CD4-positive, alpha-beta T cell treated with Interleukin-15 for 1 hour (primary cell): Measurements from ENCODE around the gene ADCY9.
A peak's percentile ranks its signal among the peaks of the same experiment; 100 is the strongest.
"Not testable (repeated sequence)": the region's sequence is repeated elsewhere in the genome, so short reads cannot be mapped to it uniquely, and the experiment has no call there.

ENCODE experiments used
- DNase-seq: peaks from one replicate; pipeline ENCODE4 v3.0.0-alpha.2; 2020

Gene ADCY9

GRCh38 chr16:4064950-4065352, 51.3 kb downstream of the ADCY9 start:
- no peak for DNase-seq

GRCh38 chr16:4062212-4062802, 53.9 kb downstream of the ADCY9 start:
- no peak for DNase-seq

DNA sequence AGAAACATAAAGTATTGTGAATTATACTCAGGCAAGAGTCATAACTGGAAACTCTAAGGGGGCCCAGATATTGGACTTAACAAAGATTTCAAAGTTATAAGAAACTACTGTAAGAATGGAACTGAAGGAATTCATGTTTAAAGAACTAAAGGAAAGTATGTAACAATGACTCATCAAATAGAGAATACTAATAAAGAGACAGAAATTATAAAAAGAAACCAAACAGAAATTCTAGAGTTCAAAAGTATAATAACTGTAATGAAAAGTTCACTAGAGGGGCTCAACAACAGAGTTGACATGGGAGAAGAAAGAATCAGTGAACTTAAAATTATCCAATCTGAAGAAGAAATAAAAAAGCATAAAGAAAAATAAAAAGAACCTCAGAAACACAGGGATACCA, 55.4 kb downstream of the ADCY9 start:
- no peak for DNase-seq

DNA sequence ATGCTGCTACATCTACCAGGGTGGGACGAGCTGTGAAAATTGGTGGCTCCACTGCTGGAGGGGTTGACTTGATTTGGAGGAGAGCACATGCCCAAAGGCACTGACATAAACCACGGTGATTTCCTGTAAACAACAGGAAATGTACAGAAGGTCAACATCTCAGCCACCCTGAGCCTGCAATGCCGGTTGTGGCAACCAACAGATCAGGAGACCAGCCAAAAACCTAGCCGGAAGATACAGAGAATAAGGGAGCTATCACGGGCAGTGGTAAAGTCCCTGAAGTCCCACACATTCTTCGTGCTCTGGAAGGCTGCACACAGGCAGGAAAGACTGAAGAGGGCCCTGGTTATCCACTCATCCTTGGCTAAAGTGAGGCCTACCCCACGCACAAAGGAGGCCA, 56.2 kb downstream of the ADCY9 start:
- DNase-seq: no peak

GRCh38 chr16:4058386-4058785, 57.9 kb downstream of the ADCY9 start:
- DNase-seq: no peak

DNA sequence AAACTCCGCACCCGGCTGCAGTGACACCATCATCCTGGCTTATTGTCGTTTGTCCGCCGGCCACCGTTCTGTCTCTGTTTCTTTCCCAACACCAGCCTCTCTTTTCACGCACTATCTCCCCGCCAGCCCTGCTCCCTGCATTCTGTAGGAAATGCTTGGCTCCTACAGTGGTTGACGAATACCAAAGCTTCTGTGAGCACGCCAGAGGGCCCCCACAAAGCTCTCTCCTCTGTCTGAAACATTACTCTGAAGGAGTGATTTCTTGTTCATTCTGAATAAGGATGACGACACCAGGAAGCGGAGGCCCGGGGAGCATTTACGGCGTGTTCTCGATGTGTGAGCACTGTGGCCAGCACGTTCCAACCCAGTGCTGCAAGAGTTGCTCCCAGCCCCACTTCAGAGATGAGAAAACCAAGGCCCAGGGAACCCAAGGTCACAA, 58.8 kb downstream of the ADCY9 start:
- DNase-seq: no peak

- no peak for DNase-seq
These were observed 59.8 kb downstream of the ADCY9 start for GRCh38 chr16:4056161-4057105.

GRCh38 chr16:4055748-4056147, 60.5 kb downstream of the ADCY9 start:
- no peak for DNase-seq

DNA sequence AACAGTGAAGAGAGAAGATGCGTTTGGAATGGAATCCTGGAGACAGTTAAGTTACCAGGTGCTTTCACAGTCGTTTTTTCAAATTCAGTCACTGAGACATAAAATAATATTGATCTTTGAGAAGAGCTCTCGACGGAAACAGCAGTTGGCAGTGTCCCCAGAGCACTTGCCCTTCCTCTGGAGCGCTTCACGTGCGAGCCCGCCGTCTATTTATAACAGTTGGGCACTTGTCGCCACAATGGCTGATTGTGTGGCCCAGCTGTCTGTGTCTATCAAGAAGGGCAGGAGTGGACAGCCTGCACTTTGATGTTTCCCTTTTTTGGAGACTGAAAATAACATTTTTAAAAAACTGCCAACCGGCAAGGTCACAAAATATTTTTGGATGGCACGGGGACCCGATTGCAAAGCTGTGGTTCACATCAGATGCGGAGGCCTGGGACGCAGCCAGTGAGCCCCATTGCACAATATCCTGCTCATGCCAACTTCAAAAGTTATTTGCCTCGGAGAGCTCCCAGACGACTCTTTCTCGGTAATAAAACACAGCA, 62.9 kb downstream of the ADCY9 start:
- no peak for DNase-seq

DNA sequence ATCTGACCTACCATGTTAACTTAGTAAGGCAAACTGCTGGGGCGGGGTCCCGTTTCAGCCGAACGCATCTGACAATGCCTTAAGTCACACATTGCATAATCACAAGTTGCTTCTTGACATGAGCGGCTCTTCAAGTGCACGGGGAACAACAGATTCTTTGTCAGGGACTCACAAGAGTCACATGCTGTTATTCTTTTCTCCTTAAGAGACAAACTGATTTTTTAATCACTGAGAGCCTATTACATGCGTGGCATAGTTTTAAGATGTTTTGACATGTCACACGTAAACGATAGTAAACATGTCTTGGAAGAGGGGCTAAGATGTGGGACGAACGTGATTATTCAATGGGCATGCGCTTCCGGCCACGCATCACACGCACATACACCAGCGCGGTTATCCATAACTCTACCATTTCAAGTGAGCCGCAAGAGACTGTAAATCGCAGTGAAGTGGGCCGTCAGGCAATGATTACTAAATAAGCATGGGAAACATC, 63.4 kb downstream of the ADCY9 start:
- DNase-seq: peak; percentile 39

GRCh38 chr16:4052096-4052495, 64.1 kb downstream of the ADCY9 start:
- DNase-seq: no peak

DNA sequence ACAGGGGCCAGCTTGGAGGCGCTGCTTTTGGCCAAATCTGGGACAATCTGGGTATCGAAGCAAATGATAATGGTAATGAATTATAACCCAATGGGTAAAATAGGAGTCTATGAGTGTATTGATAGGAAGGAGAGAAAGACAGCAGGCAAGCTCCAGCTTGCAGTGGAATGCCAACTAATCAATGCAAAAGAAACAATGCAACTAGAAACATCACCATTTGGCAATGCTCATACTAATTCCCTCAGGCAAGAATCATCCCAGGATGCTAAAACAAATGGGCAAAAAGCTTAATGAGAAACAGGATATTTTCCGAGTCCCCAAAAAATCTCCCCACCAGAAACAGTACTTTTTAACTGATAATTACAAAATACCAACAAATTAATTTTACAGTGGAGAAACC, 64.7 kb downstream of the ADCY9 start:
- DNase-seq: no peak

- DNase-seq: no peak
These were observed 67.2 kb downstream of the ADCY9 start for GRCh38 chr16:4049031-4049430.

GRCh38 chr16:4048481-4048880, 67.8 kb downstream of the ADCY9 start:
- DNase-seq: no peak

DNA sequence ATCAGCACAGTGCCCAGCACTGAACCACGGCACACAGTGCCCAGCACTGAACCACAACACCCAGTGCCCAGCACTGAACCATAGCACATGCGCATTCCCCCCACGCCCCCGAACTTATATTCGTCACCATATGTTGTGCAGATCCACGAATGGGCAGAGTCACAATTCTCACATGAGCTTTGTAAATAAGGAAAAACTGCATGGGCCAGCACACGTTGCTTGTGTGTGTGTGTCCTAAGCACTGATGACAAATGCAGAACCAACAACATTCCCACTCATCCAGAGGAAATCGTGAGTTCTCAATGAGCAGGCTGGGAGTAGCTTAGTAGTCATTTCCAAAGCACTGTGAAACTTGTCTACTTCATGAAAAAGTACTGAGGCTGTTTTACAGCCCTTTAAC, 70.0 kb downstream of the ADCY9 start:
- DNase-seq: no peak

DNA sequence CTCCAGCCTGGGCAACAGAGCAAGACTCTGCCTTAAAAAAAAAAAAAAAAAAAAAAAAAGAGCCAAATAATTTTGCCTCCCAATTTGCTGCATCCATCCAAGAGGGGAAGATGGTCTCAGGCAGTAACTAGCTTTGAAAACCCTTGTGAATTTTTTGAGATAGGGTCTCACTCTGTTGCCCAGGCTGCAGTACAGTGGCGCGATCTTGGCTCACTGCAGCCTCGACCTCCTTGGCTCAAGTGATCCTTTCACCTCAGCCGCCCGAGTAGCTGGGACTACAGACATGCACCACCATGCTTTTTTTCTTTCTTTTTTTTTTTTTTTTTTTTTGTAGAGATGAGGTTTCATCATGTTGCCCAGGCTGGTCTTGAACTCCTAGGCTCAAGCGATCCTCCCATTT, 70.7 kb downstream of the ADCY9 start:
- not testable (repeated sequence) for DNase-seq

DNA sequence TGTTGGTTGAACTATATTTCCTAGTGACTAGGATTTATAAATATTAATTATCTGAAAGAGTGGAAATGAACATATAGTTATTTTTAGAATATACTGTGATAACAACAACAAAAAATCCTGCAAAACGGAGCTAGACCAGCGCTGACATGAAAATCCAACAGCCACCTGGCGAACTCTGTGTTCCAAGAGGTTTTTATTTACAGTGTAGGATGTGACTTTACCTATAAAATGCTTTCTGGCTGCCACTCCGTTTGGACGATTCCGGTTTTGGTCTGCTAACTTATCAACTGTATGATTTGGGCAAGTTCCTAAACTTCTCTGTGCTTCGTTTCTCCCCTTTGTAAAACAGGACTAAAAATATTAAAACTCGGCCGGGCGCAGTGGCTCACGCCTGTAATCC, 73.7 kb downstream of the ADCY9 start:
- DNase-seq: no peak

DNA sequence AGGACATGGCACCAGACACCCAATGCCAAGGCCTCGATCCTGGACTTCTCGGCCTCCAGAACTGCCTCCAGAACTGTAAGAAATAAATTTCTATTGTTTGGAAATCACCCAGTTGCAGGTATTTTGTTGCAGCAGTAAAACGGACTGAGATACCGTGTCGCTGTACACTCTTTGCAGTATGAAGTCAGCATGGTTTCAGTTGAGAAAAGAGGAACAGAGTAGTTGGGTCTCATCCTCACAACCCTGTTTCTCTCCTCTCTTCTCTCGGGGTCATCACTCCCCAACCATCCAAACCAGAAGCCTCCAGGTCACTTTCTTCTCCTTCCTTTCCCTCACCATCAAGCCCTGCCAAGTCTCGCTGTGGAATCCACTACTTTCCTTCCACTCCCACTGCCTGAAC, 77.8 kb downstream of the ADCY9 start:
- no peak for DNase-seq

- not testable (repeated sequence) for DNase-seq
These were observed 79.3 kb downstream of the ADCY9 start for GRCh38 chr16:4036952-4037351.

DNA sequence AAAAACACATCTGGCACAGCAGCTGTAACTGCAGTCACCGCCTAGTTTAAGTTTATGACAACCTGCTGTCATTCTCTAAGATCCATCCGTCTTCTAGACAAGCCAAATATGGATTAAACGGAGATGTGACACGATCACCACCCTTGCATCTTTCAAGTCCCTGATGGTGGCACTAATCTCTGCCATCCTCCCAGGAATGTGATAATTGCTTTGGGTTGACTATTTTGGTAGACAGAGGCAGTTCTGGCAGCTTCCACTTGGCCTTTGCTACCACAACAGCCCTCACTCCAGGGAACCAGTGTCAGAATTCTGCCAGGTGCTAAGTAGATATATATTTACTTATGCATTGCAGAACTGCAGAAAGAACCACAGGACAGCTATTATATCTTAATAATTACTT, 81.3 kb downstream of the ADCY9 start:
- no peak for DNase-seq

DNA sequence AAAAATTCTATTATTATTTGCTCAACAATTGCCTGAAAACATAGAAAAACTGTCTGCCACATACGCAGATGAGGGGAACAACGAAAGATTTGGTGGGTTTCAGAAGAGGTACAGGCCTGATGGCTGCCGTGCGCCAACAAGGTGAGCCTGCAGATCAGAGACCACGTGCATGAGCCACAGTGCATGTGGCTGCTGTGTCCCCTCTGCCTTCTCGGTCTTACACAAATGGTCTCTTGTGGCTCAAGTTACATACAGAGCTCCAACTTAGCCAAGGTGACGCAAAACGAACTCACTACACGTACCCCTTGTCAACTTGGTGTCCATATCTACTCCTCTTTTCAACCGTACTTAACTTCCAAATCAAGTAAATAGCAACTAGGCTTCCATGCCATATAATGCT, 82.3 kb downstream of the ADCY9 start:
- no peak for DNase-seq

GRCh38 chr16:4032768-4033167, 83.5 kb downstream of the ADCY9 start:
- peak; percentile 43 for DNase-seq

DNA sequence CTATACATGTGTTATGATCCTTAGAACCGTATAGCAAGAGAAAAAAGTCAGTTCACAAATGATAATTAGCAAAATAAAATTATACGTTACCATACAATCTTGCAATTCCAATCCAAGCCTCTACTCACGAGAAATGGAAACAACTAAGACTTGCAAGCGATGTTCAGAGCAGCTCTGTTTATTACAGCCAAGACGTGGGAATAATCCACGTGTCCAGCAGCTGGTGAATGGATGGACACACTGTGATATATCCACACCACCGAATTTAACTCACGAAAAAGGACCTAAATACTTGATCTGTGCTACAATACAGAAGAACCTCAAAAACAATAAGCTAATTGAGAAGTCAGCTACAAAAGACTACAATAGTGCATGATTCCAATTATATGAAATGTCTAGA, 88.1 kb downstream of the ADCY9 start:
- DNase-seq: no peak

- DNase-seq: no peak
These were observed 89.4 kb downstream of the ADCY9 start for GRCh38 chr16:4026854-4027253.
